ENCODE data around the gene ZNF804A.

Gene ZNF804A

GRCh38 chr2:184920451-184920965 is 322.2 kb downstream of the ZNF804A start:
- DNase-seq (ENCODE audit: low read depth) = no peak
- TF ChIP-seq, protein P1, sequence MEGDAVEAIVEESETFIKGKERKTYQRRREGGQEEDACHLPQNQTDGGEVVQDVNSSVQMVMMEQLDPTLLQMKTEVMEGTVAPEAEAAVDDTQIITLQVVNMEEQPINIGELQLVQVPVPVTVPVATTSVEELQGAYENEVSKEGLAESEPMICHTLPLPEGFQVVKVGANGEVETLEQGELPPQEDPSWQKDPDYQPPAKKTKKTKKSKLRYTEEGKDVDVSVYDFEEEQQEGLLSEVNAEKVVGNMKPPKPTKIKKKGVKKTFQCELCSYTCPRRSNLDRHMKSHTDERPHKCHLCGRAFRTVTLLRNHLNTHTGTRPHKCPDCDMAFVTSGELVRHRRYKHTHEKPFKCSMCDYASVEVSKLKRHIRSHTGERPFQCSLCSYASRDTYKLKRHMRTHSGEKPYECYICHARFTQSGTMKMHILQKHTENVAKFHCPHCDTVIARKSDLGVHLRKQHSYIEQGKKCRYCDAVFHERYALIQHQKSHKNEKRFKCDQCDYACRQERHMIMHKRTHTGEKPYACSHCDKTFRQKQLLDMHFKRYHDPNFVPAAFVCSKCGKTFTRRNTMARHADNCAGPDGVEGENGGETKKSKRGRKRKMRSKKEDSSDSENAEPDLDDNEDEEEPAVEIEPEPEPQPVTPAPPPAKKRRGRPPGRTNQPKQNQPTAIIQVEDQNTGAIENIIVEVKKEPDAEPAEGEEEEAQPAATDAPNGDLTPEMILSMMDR (IDR thresholded peaks at IDR 0.05; ENCODE audit: insufficient read depth, low read depth, low read length, missing control alignments) = no peak
- H3K4me3 ChIP-seq (ENCODE audit: low read depth, low read length) = no peak overlapping the region

DNA sequence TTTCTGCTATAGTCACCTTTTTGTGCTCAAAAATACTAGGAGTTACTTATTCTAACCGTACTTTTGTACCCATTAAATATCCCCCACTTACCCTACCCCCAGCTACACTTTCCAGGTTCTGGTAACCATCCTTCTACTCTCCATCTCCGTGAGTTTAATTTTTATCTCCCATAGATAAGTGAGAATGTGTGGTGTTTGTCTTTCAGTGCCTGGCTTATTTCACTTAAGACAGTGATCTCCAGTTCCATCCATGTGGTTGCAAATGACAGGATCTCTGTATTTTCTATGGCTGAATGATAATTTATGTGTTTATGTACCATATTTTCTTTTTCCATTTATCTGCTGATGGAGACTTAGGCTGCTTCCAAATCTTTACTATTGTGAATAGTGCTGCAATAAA is 323.3 kb downstream of the ZNF804A start:
- H3K4me3 ChIP-seq (ENCODE audit: low read depth, low read length) = no peak overlapping the region
- DNase-seq (ENCODE audit: low read depth) = no peak
- TF ChIP-seq, protein P1 (IDR thresholded peaks at IDR 0.05; ENCODE audit: insufficient read depth, low read depth, low read length, missing control alignments) = no peak

- H3K4me3 ChIP-seq (ENCODE audit: low read depth, low read length) = no peak overlapping the region
- DNase-seq (ENCODE audit: low read depth) = no peak
- TF ChIP-seq, protein P1 (IDR thresholded peaks at IDR 0.05; ENCODE audit: insufficient read depth, low read depth, low read length, missing control alignments) = no peak
Measured at GRCh38 chr2:184923751-184924150, 325.4 kb downstream of the ZNF804A start.

DNA sequence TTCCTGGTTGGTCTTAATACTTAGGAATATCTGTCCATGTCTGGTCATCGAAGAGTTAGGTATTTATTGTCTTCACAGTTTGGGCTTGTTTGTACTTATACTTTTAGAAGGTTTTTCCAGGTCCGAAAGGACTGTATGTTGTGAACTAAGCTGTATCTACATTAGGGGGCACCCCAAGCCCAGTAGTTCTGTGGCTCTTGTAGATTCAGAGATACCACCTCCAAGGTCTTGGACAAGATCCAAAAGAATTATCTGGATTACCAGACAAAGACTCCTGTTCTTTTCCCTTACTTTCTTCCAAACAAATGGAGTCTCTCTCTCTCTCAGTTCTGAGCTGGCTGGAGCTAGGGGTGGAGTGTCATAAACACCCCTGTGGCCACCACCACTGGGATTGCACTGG is 328.7 kb downstream of the ZNF804A start:
- TF ChIP-seq, protein P1 (IDR thresholded peaks at IDR 0.05; ENCODE audit: insufficient read depth, low read depth, low read length, missing control alignments) = no peak
- no peak overlapping the region for H3K4me3 ChIP-seq (ENCODE audit: low read depth, low read length)
- DNase-seq (ENCODE audit: low read depth) = no peak

- no peak for DNase-seq (ENCODE audit: low read depth)
- TF ChIP-seq, protein P1 (IDR thresholded peaks at IDR 0.05; ENCODE audit: insufficient read depth, low read depth, low read length, missing control alignments) = no peak
- H3K4me3 ChIP-seq (ENCODE audit: low read depth, low read length) = no peak overlapping the region
Measured at GRCh38 chr2:184936761-184937160, 338.4 kb downstream of the ZNF804A start.

- no peak overlapping the region for H3K4me3 ChIP-seq (ENCODE audit: low read depth, low read length)
- TF ChIP-seq, protein P1 (IDR thresholded peaks at IDR 0.05; ENCODE audit: insufficient read depth, low read depth, low read length, missing control alignments) = no peak
- DNase-seq (ENCODE audit: low read depth) = no peak
Measured at GRCh38 chr2:184938221-184938985, 340.1 kb downstream of the ZNF804A start.

DNA sequence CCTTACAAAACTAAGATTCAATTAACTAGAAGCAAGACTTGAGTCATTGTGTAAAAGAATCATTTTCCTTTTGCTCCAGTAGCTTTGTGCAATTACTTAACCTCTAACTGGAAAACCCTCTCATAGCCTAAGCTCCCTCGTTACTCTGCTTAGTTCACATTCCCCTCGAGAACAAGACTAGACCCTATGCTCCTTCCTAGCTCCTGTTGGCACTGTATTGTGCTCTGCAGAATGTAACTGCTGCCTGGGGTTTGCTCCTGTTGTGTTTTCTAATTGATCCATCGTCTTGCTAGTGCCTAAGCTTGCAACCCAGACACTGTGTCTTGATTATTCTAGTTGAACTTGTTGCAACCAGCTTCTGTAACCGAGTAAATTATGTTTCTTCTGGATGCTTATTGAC is 347.0 kb downstream of the ZNF804A start:
- no peak overlapping the region for H3K4me3 ChIP-seq (ENCODE audit: low read depth, low read length)
- no peak for DNase-seq (ENCODE audit: low read depth)
- TF ChIP-seq, protein P1 (IDR thresholded peaks at IDR 0.05; ENCODE audit: insufficient read depth, low read depth, low read length, missing control alignments) = no peak
